Upper lobe of left lung (tissue), 4 donors: ENCODE results near the gene FADS6.

ENCODE experiments used
- POLR2A ChIP-seq, 4 donors: fragments of 450-650 bp; IDR thresholded peaks; one replicate each; pipeline ENCODE4 v1.5.1; 2016 to 2017; ENCODE audit warnings: antibody characterized with exemption in 4 of 4, mild to moderate bottlenecking in 2 of 4
- TF ChIP-seq, protein P1 (sequence below), 6 experiments: fragments of 450-650 bp in 4 of 6; fragments of 200-600 bp in 2 of 6; sonication (generic) in 2 of 6; IDR thresholded peaks; one replicate each; pipeline ENCODE4 v1.5.1; 2016 to 2019; ENCODE audit warnings: antibody characterized with exemption in 6 of 6

DNA sequence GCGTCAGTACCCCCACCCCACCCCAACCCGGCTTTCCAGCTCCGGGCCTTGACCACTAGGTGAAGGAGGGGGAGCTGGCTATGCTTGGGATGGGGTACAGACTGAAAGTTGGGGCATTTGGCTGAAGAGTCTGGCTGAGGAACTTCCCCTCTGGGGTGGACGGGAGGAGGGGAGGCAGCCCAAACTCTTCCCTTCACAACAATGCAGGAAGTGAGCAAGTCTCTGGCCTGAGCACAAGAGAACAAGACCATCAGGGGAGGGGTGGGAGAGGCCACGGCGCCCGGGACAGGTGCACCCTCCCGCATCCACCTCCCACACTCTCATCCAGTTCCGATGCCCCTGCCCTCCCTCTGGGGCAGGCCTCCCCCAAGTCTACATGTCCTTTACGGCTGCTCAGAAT, 24.0 kb upstream of the FADS6 start:
- no peak for TF ChIP-seq POLR2A (IDR thresholded peaks at IDR 0.05)
- TF ChIP-seq, protein P1, sequence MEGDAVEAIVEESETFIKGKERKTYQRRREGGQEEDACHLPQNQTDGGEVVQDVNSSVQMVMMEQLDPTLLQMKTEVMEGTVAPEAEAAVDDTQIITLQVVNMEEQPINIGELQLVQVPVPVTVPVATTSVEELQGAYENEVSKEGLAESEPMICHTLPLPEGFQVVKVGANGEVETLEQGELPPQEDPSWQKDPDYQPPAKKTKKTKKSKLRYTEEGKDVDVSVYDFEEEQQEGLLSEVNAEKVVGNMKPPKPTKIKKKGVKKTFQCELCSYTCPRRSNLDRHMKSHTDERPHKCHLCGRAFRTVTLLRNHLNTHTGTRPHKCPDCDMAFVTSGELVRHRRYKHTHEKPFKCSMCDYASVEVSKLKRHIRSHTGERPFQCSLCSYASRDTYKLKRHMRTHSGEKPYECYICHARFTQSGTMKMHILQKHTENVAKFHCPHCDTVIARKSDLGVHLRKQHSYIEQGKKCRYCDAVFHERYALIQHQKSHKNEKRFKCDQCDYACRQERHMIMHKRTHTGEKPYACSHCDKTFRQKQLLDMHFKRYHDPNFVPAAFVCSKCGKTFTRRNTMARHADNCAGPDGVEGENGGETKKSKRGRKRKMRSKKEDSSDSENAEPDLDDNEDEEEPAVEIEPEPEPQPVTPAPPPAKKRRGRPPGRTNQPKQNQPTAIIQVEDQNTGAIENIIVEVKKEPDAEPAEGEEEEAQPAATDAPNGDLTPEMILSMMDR (IDR thresholded peaks at IDR 0.05), result no peak
